GM21786 (cell line): ENCODE measurements around the gene MYO3B.
"Not testable (repeated sequence)": the region's sequence is repeated elsewhere in the genome, so short reads cannot be mapped to it uniquely, and the experiment has no call there.

Experiments used
- ATAC-seq: cut with Tn5 transposase; IDR thresholded peaks from one replicate; pipeline ENCODE4 v1.9.1; 2021; ENCODE audit not compliant: unreplicated experiment

MYO3B gene

GRCh38 chr2:170332676-170333402 lies 154.9 kb downstream of the MYO3B start:
- ATAC-seq: no peak

GRCh38 chr2:170335351-170335750 lies 157.4 kb downstream of the MYO3B start:
- no peak for ATAC-seq

- ATAC-seq: no peak
Observed at GRCh38 chr2:170336408-170336807, 158.5 kb downstream of the MYO3B start.

- no peak for ATAC-seq
Observed at GRCh38 chr2:170336916-170337315, 159.0 kb downstream of the MYO3B start.

- no peak for ATAC-seq
Observed at GRCh38 chr2:170339322-170339721, 161.4 kb downstream of the MYO3B start.

GRCh38 chr2:170339750-170340692 lies 162.1 kb downstream of the MYO3B start:
- no peak for ATAC-seq

GRCh38 chr2:170340693-170341068 lies 162.7 kb downstream of the MYO3B start:
- ATAC-seq: peak; percentile 48

- ATAC-seq: no peak
Observed at GRCh38 chr2:170341684-170342623, 164.0 kb downstream of the MYO3B start.

- ATAC-seq: no peak
Observed at GRCh38 chr2:170344663-170345346, 166.9 kb downstream of the MYO3B start.

- ATAC-seq: no peak
Observed at GRCh38 chr2:170345607-170346006, 167.7 kb downstream of the MYO3B start.

- not testable (repeated sequence) for ATAC-seq
Observed at GRCh38 chr2:170349269-170349668, 171.3 kb downstream of the MYO3B start.

- no peak for ATAC-seq
Observed at GRCh38 chr2:170350929-170351826, 173.2 kb downstream of the MYO3B start.

GRCh38 chr2:170353723-170354122 lies 175.8 kb downstream of the MYO3B start:
- no peak for ATAC-seq

- no peak for ATAC-seq
Observed at GRCh38 chr2:170354388-170354787, 176.4 kb downstream of the MYO3B start.

- no peak for ATAC-seq
Observed at GRCh38 chr2:170354855-170355780, 177.2 kb downstream of the MYO3B start.

- no peak for ATAC-seq
Observed at GRCh38 chr2:170359466-170359865, 181.5 kb downstream of the MYO3B start.

GRCh38 chr2:170360546-170361089 lies 182.7 kb downstream of the MYO3B start:
- no peak for ATAC-seq
